GM18517 (cell line): Measurements from ENCODE around the gene EBF3.

Experiments used
- ATAC-seq: cut with Tn5 transposase; IDR thresholded peaks from one replicate; pipeline ENCODE4 v1.9.1; 2021; ENCODE audit warnings: mild to moderate bottlenecking, moderate library complexity; ENCODE audit not compliant: unreplicated experiment

The EBF3 gene

GRCh38 chr10:129893104-129894089 lies 70.7 kb downstream of the EBF3 start:
- ATAC-seq: no peak

- ATAC-seq: no peak
Observed at GRCh38 chr10:129892548-129893052, 71.5 kb downstream of the EBF3 start.

- no peak for ATAC-seq
Observed at GRCh38 chr10:129891806-129892205, 72.3 kb downstream of the EBF3 start.

GRCh38 chr10:129890170-129890569 lies 73.9 kb downstream of the EBF3 start:
- ATAC-seq: no peak

GRCh38 chr10:129888784-129889616 lies 75.1 kb downstream of the EBF3 start:
- no peak for ATAC-seq

GRCh38 chr10:129887986-129888783 lies 75.9 kb downstream of the EBF3 start:
- no peak for ATAC-seq

- no peak for ATAC-seq
Observed at GRCh38 chr10:129887381-129887905, 76.6 kb downstream of the EBF3 start.

- ATAC-seq: no peak
Observed at GRCh38 chr10:129886263-129886662, 77.8 kb downstream of the EBF3 start.

- ATAC-seq: no peak
Observed at GRCh38 chr10:129885526-129885925, 78.5 kb downstream of the EBF3 start.

- ATAC-seq: no peak
Observed at GRCh38 chr10:129884398-129885078, 79.5 kb downstream of the EBF3 start.

GRCh38 chr10:129883626-129884397 lies 80.3 kb downstream of the EBF3 start:
- no peak for ATAC-seq

- no peak for ATAC-seq
Observed at GRCh38 chr10:129883029-129883428, 81.0 kb downstream of the EBF3 start.

- ATAC-seq: no peak
Observed at GRCh38 chr10:129882291-129883010, 81.6 kb downstream of the EBF3 start.

GRCh38 chr10:129881641-129882040 lies 82.4 kb downstream of the EBF3 start:
- no peak for ATAC-seq

GRCh38 chr10:129880191-129880870 lies 83.7 kb downstream of the EBF3 start:
- ATAC-seq: no peak

- no peak for ATAC-seq
Observed at GRCh38 chr10:129879655-129880054, 84.4 kb downstream of the EBF3 start.

- ATAC-seq: no peak
Observed at GRCh38 chr10:129878835-129879234, 85.2 kb downstream of the EBF3 start.
